ENCODE data around the gene MYPN.

MYPN gene

DNA sequence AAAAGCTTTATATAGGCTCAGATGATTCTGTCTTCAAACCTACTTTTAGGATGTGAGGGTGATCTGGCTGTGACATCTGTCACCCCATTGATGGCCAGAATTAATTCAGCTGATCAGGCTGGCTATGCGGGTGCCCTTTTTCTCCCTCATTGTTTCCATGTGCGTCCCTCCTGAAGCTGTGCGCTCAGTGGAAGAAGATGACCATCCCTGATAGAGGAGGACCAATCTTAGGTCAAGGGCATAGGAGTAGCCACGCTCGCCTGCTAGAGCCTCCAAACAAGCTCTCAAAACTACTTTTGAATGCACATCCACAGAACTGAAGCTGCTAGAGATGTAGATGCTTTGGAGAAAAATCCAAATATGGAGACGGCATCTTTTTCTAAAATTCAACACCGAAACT lies 48.7 kb downstream of the MYPN start:
- TF ChIP-seq, protein P1, sequence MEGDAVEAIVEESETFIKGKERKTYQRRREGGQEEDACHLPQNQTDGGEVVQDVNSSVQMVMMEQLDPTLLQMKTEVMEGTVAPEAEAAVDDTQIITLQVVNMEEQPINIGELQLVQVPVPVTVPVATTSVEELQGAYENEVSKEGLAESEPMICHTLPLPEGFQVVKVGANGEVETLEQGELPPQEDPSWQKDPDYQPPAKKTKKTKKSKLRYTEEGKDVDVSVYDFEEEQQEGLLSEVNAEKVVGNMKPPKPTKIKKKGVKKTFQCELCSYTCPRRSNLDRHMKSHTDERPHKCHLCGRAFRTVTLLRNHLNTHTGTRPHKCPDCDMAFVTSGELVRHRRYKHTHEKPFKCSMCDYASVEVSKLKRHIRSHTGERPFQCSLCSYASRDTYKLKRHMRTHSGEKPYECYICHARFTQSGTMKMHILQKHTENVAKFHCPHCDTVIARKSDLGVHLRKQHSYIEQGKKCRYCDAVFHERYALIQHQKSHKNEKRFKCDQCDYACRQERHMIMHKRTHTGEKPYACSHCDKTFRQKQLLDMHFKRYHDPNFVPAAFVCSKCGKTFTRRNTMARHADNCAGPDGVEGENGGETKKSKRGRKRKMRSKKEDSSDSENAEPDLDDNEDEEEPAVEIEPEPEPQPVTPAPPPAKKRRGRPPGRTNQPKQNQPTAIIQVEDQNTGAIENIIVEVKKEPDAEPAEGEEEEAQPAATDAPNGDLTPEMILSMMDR (IDR thresholded peaks at IDR 0.05; ENCODE audit: low read depth, low read length): no peak
- DNase-seq (ENCODE audit: extremely low read depth, low read depth): no peak

DNA sequence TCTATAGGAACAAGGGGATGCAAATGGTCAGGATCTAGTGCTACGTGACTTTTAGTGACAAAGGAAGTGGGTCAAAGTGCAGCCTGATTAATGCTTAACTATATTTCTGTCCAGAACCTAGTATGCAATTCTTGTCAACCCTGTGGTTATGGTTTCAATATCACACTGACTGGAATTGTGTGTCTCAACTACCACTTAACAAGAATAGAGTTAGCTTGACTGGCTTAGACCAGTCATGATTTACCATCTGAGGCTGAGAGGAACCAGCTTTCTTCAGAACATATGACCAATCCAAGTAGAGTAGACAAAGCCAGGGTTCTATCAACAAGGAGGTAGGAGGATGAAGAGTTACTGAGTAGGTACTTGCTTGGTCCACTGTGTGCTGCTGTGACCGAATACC lies 54.4 kb downstream of the MYPN start:
- DNase-seq (ENCODE audit: extremely low read depth, low read depth): no peak
- TF ChIP-seq, protein P1 (IDR thresholded peaks at IDR 0.05; ENCODE audit: low read depth, low read length): no peak

DNA sequence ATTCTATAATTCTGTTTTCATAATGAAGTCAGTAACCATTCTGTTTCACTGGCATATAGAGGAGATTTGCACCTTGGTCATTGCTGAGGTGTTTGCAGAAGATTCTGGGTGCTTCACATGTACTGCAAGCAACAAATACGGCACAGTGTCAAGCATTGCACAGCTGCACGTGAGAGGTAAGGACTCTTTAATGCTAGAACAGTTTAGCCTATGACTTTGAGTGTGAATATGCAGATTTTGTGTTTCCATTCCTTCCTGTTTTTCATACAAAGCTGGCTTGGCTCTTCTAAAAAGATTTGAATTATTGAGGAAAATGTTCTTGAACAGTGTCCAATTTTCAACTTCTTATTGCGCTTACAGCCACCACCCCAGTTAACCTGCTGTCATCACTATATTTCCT lies 56.4 kb downstream of the MYPN start:
- TF ChIP-seq, protein P1 (IDR thresholded peaks at IDR 0.05; ENCODE audit: low read depth, low read length): no peak
- no peak for DNase-seq (ENCODE audit: extremely low read depth, low read depth)

DNA sequence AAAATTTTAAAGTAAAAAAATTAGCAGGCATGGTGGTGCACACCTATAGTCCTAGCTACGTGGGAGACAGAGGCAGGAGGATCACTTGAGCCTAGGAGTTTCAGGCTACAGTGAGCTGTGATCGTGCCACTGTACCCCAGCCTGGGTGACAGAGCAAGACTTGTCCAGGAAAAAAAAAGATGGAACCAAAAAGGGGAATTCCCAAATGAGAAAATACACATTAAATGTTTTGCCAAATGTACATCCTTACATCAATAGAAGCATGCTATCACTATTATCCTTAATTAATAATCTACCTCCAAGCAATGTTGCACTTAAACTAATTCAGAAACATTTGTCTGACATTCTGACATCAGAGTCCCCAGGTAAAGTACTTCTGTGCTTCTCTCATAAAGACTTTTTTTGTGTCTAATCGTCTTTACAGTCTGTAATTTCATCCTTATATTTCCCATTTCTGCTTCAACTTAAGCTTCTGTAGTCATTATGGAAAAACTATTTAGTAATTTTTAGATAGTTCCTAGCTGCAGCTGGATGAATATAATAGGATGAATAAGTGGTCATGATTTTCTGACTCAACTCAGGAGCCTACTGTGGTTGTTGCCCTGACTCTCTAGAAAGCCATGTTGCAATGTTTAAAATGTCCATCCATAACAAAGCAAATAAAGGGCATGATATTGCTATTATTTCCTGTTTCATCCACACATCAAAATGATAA lies 57.7 kb downstream of the MYPN start:
- no peak for DNase-seq (ENCODE audit: extremely low read depth, low read depth)
- TF ChIP-seq, protein P1 (IDR thresholded peaks at IDR 0.05; ENCODE audit: low read depth, low read length): no peak

DNA sequence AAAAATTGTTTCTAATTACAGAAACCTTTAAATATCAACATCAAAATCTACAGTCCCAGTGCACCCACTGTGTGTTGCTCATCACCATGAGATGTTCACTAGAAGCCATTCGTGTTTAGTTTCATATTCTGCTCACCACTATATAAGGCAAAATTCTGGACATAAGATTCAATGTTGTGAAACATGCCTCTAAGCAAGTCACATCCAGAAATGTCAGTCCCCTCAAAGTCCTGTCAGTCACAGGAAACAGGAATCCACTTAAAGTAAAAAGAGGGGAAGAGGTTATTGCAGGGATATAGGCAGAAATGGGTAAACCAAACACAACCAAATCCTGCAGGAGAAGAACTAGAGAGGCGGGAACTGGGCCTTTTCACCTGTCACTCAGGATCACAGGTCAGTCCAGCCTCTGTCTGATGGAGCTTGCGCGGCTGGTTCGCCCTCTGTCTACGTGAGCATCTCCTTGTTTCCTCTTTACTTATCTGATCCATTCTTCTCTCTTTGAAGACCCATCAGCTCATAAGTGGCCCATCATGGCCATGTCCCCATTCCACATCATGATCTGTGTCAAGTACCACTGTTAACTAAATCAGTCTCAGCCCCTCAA lies 58.4 kb downstream of the MYPN start:
- TF ChIP-seq, protein P1 (IDR thresholded peaks at IDR 0.05; ENCODE audit: low read depth, low read length): no peak
- no peak for DNase-seq (ENCODE audit: extremely low read depth, low read depth)

DNA sequence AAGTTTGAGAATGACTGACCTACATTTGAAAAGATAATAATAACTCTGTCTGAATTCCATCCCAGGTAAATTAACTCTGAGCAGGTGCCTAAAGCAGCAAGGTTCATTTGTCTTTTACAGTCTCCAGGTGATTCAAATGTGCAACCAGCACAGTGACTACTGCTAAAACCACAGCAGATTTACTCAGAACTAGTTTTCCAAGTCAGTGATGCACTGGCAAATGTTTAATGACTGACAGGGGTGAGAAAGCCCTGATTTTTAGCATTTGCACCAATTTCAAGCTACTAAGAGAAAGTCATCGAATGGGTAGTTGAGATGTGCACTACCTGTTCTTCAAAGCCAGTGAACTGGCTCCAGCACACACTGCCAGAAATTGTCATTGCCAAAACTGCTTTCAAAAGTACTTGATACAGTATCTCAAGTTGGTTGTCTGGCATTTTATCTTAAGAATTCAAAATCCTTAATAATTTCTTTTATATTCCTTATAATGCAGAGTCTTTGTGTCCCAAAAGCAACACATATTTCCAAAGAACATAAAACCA lies 62.3 kb downstream of the MYPN start:
- TF ChIP-seq, protein P1 (IDR thresholded peaks at IDR 0.05; ENCODE audit: low read depth, low read length): no peak
- no peak for DNase-seq (ENCODE audit: extremely low read depth, low read depth)

DNA sequence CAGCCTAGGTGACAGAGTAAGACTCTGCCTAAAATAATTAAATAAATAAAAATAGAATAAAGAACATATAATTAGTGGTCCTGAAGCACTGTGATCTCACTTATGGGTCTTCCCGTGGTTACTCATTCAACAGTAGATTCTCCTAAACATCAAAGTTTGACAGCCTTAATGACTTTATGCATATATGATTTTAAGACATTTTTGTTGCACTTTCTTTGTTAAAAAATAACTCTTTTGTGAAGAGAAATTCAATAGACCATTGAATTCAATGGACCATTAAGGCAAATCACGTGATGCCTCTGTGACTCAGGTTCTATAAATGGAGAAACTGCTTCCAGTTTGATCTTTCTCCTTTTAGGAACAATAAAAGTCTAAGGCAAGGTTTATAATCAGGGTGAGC lies 63.0 kb downstream of the MYPN start:
- TF ChIP-seq, protein P1 (IDR thresholded peaks at IDR 0.05; ENCODE audit: low read depth, low read length): no peak
- no peak for DNase-seq (ENCODE audit: extremely low read depth, low read depth)

All from AG09319 (cell line).